Heart left ventricle (tissue), 16 donors: ENCODE results near the gene AGFG2. TPM values are rescaled to one million over a fixed set of nuclear protein-coding genes. Genes with fewer than 3 reads are reported as not detected.

Experiments
- ATAC-seq, 4 donors: fragments of 200-7000 bp; cut with Tn5 transposase; one replicate each; pipeline ENCODE4 v1.9.1; 2020 to 2022; ENCODE audit warnings: moderate library complexity in 4 of 4, mild to moderate bottlenecking in 3 of 4, moderate number of reproducible peaks in 1 of 4
- DNase-seq, 5 donors: peaks; one replicate each; pipeline ENCODE4 v3.0.0-alpha.2; 2020
- H3K27ac ChIP-seq, 12 donors: fragments of 200-600 bp; sonication (generic) in 4 of 12; one replicate each; pipeline versions ENCODE4 v1.5.0 to v1.8.0; 2016 to 2022; ENCODE audit warnings: mild to moderate bottlenecking in 2 of 12
- H3K27me3 ChIP-seq, 9 donors: fragments of 200-600 bp; sonication (generic) in 2 of 9; one replicate each; pipeline versions ENCODE4 v1.5.1 to v1.8.0; 2016 to 2022; ENCODE audit warnings: mild to moderate bottlenecking in 3 of 9
- H3K36me3 ChIP-seq, 9 donors: fragments of 200-600 bp; sonication (generic) in 2 of 9; one replicate each; pipeline versions ENCODE4 v1.5.0 to v1.8.0; 2018 to 2022; ENCODE audit warnings: mild to moderate bottlenecking in 2 of 9
- H3K4me1 ChIP-seq, 12 donors: fragments of 200-600 bp; sonication (generic) in 4 of 12; one replicate each; pipeline versions ENCODE4 v1.5.0 to v1.8.0; 2016 to 2022; ENCODE audit warnings: mild to moderate bottlenecking in 3 of 12
- H3K4me3 ChIP-seq, 12 donors: fragments of 200-600 bp; sonication (generic) in 4 of 12; one replicate each; pipeline versions ENCODE4 v1.5.0 to v1.8.0; 2017 to 2022; ENCODE audit warnings: mild to moderate bottlenecking in 9 of 12, moderate library complexity in 4 of 12
- H3K9me3 ChIP-seq, 12 donors: fragments of 200-600 bp; sonication (generic) in 4 of 12; one replicate each; pipeline versions ENCODE4 v1.5.0 to v1.8.0; 2016 to 2022; ENCODE audit warnings: mild to moderate bottlenecking in 1 of 12
- POLR2A ChIP-seq, 2 donors: fragments of 450-650 bp; IDR thresholded peaks; one replicate each; pipeline ENCODE4 v1.6.1; 2017; ENCODE audit warnings: antibody characterized with exemption in 2 of 2, mild to moderate bottlenecking in 2 of 2, moderate library complexity in 2 of 2
- WGBS, 4 donors: extraction: QIAGEN DNeasy Blood & Tissue Kit in 2 of 4; methylation state at CpG; one replicate each; pipeline versions ENCODE4 v1.1.5 to v1.1.7; 2013 to 2018; 5-methylcytosine and 5-hydroxymethylcytosine counted together
- intact Hi-C, 10 donors: fragments of 100-400 bp; cut with DNase I; formaldehyde crosslinking; loops; one replicate each; pipeline versions ENCODE4 v1.11.1 to v1.14.2; 2022
- polyA plus RNA-seq, 2 donors: library from polyadenylated mRNA; stranded (reverse); fragments of 200-250 nt; gene quantifications; one replicate each; pipeline ENCODE4 v1.2.3, GENCODE V29; 2013
- total RNA-seq, 9 donors: library from RNA; depleted of rRNA in 2 of 9; stranded (reverse); fragments of >200 nt in 2 of 9; fragmentation: NEBNext Ultra II Directional in 3 of 9; extraction: Animal tissue kit (Norgen Biotek cat#: 25700) in 3 of 9; gene quantifications; one replicate each; pipeline versions ENCODE4 v1.1.0 to v1.2.4, GENCODE V29; 2016 to 2023
- TF ChIP-seq, protein P1 (sequence below), 12 donors: fragments of 200-600 bp; sonication (generic) in 4 of 12; IDR thresholded peaks; one replicate each; pipeline versions ENCODE4 v1.5.0 to v1.8.0; 2018 to 2022; ENCODE audit warnings: antibody characterized with exemption in 12 of 12, mild to moderate bottlenecking in 5 of 12
- donor health status: ischemic (EF 13 %, LVEDD 7.1; RV severe dilation, severe dysfunction).
- donor health status: healthy with polysubstance abuse.
- donor health status: DM: no; HTN: yes; CAD: no.
- donor health status: DM: no; HTN: no; CAD: no.
- donor health status: ischemic (EF 25% LVEDD 6.9; RV normal size, moderate dysfunction).
- donor health status: ischemic (EF 25% LVEDD 5.7; RV mildly dilated, moderate dysfunction).
- donor health status: healthy.
- donor health status: DM: yes; HTN: yes; CAD: no.
- donor health status: ischemic (EF 35%, LVEDD 5.7; RV mildly dilated, moderate dysfunction).
- donor health status: nonischemic (EF 11% LVEDD 7.7; RV severe dilation, severe dysfunction).
- donor health status: DM: yes; HTN: yes; CAD: no.
- donor health status: PGD.
- donor health status: ischemic (EF 29% LVEDD 5.4; RV normal size, mild dysfunction).
- donor health status: nonischemic (EF 23%, LVEDD 6.1; RV moderate dilation, normal function).

Gene AGFG2
- total and polyA plus RNA-seq, 11 donors: 12.5 to 36.9 (median 30.8) TPM

DNA sequence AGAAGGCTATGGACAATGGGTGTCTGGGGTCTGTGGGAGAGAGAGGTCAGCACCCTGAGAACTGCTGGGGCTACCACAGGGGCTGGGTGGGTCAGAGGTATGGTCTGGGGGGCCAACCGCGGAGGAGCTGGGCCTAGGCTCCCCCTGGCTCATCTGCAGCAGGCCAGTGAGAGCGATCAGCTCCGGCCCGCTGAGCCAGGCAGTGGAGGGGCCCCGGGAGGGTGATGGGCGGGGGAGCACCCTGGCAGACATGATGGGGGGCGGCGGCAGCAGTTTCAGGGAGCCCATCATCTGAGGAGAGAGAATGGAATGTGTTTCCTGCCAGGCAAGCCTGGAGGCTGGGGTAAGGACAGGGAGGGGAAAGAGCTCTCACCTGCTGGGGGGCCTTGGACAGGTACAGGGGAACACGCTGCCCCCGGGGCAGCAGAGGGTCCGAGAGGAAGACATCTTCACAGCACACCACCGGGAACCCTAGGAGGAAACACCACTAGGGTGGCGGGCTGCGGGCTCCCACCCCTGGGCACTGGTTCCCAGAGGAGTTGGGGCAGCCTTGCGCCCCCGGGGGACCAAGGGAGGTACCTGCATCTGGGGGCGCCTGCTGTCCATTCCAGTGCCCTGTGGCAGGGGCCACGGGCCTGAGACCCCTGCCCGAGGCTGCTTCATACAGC lies 33.4 kb downstream of the AGFG2 start:
- H3K27me3 ChIP-seq: no peaks in the 10 kb centered on the region
- no peak overlapping the region for H3K27ac ChIP-seq
- H3K4me3 ChIP-seq: no peak overlapping the region
- peak in 3 of 5 donors; percentile 19 to 52 (median 24) for DNase-seq
- WGBS, 4 donors: 84 to 87% (median 86%) methylated on average over 18 to 20 of the region's 20 CpGs
- TF ChIP-seq, protein P1, sequence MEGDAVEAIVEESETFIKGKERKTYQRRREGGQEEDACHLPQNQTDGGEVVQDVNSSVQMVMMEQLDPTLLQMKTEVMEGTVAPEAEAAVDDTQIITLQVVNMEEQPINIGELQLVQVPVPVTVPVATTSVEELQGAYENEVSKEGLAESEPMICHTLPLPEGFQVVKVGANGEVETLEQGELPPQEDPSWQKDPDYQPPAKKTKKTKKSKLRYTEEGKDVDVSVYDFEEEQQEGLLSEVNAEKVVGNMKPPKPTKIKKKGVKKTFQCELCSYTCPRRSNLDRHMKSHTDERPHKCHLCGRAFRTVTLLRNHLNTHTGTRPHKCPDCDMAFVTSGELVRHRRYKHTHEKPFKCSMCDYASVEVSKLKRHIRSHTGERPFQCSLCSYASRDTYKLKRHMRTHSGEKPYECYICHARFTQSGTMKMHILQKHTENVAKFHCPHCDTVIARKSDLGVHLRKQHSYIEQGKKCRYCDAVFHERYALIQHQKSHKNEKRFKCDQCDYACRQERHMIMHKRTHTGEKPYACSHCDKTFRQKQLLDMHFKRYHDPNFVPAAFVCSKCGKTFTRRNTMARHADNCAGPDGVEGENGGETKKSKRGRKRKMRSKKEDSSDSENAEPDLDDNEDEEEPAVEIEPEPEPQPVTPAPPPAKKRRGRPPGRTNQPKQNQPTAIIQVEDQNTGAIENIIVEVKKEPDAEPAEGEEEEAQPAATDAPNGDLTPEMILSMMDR (IDR thresholded peaks at IDR 0.05): no peak
- no peak for TF ChIP-seq POLR2A (IDR thresholded peaks at IDR 0.05)
- no peak for ATAC-seq
- intact Hi-C loops: no loop called here
- peaks cover 3 to 41% (median 35%) of the 10 kb centered on the region in 9 donors for H3K36me3 ChIP-seq
- H3K9me3 ChIP-seq: no peaks in the 10 kb centered on the region
- H3K4me1 ChIP-seq: peaks cover 0 to 26% (median 13%) of the 10 kb centered on the region in 12 donors

DNA sequence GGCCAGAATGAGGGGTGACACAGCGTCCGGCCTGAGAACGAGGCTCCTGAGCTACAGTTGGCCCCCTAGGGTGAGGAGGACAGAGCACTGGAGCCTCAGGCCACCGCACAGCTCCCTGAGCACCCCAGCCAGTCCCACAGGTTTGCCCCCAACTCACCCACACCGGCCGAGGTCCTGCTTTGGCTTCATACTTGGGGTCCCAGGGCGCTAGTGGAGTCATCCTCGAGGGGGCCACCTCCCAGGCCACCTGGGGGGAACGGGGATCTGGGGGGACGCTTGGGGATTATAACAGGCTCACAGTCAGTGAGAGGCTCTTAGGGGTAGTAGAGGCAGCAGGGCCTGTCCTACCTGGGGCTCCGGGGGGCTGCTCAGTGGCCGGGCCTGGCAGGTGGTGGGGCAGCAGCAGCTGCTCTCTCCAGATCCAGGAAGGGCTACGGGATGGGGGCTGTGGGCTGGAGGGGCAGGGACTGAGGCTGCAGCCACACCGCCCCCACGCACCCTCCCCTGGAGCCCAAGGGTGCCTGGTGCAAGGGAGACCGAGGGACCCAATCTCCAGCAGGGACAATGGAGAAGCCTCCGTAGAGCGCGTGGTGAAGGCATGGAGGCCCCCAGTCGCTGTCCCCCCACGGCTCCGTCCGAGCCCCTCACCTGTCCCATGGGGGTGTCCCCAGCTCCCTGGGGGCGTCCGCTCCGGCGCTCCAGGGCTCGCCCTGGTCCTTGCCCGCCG lies 34.1 kb downstream of the AGFG2 start:
- Histone ChIP-seq H3K27ac (no peak overlapping the region), H3K9me3 (no peaks in the 10 kb centered on the region), H3K4me3 (no peak overlapping the region), H3K27me3 (no peaks in the 10 kb centered on the region), H3K4me1 (peaks cover 0 to 26% (median 13%) of the 10 kb centered on the region in 12 donors), H3K36me3 (peaks cover 3 to 48% (median 42%) of the 10 kb centered on the region in 9 donors)
- intact Hi-C loops: no loop called here
- DNase-seq: peak in 3 of 5 donors; percentile 17 to 47 (median 20)
- ATAC-seq: no peak
- 93 to 96% (median 95%) methylated on average over 22 to 30 of the region's 30 CpGs for WGBS, 4 donors
- TF ChIP-seq, protein P1 (IDR thresholded peaks at IDR 0.05): no peak
- no peak for TF ChIP-seq POLR2A (IDR thresholded peaks at IDR 0.05)

DNA sequence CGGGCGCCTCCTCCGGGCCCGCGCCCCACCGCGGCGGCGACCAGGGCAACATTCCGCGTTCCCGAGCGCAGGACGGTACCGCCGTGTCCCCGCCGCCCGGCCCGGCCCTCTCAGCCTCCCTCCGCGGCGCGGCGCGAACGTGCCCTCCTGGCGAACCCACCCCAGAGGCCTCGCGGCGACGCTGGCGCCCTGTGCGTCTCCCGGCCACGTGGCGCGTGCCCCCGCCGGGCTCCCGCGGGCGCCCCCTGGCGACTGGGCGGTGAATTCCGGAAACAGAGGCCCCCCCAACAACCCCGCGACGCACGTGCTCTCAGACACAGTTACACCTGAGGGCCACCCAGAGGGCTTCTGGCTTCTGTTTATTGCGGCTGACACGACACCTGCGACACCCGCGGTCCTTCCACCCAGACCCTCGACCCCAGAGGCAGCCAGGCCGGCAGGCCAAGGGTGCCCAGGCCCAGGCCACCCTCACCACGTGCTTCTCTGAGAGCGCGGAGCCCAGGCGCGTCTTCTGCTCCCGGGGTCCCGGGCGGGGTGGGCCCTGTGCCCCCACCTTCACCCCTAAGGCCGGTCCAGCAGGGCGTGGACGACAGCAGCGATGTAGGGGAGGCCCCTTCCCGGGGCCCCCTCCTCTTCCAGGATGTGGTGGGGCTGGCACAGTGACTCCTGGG lies 34.8 kb downstream of the AGFG2 start, which contains the start of gene SAP25:
SAP25 (minus strand) TSS at position 210 of the 671 bp plus-strand sequence; CDS start at position 52, 158 bp downstream.
- H3K36me3 ChIP-seq: peaks cover 3 to 55% (median 49%) of the 10 kb centered on the region in 9 donors
- peaks cover 0 to 23% (median 13%) of the 10 kb centered on the region in 12 donors for H3K4me1 ChIP-seq
- no peaks in the 10 kb centered on the region for H3K9me3 ChIP-seq
- H3K27ac ChIP-seq: no peak within 1 kb of the TSS
- H3K27me3 ChIP-seq: no peaks in the 10 kb centered on the region
- DNase-seq (peak in 2 of 5 donors; percentile 18 to 58), ATAC-seq (no peak)
- H3K4me3 ChIP-seq: no peak within 1 kb of the TSS
- WGBS, 4 donors: 91 to 93% (median 92%) methylated on average over 40 to 70 of the region's 70 CpGs
- intact Hi-C loops: no loop called here
- TF ChIP-seq POLR2A (IDR thresholded peaks at IDR 0.05): no peak
- TF ChIP-seq, protein P1 (IDR thresholded peaks at IDR 0.05): no peak
